ENCODE results near the gene QPRT.

QPRT gene

DNA sequence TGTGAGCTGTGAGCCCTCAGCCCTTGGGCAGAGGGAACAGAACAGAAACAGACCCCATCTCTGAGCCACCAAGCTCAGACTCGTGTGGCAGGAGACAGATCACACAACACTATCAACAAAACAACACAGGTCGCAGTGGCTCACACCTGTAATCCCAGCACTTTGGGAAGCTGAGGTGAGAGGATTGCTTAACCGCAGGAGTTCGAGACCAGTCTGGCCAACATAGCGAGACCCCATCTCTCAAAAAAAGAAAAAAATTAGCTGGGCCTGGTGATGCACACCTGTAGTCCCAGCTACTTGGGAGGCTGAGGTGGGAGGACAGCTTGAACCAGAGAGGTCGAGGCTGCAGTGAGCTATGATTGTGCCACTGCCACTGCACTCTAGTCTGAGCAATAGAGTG lies 5.5 kb upstream of the QPRT start:
- no peaks in the 10 kb centered on the region for H3K9me3 ChIP-seq (ENCODE audit: control insufficient read depth in 2 of 2, low read length in 2 of 2)
- peaks cover 8 to 10% of the 10 kb centered on the region in 2 donors for H3K4me1 ChIP-seq (ENCODE audit: control insufficient read depth in 2 of 2, insufficient read depth in 2 of 2, low read length in 2 of 2)
- no peaks in the 10 kb centered on the region for H3K36me3 ChIP-seq (ENCODE audit: control insufficient read depth in 2 of 2, insufficient read depth in 2 of 2, low read length in 2 of 2)
- no peaks in the 10 kb centered on the region for H3K27me3 ChIP-seq (ENCODE audit: control insufficient read depth in 2 of 2, insufficient read depth in 2 of 2, low read length in 2 of 2)
- no peak overlapping the region for H3K27ac ChIP-seq (ENCODE audit: low read depth in 2 of 2, low read length in 2 of 2)
- no peak overlapping the region for H3K4me3 ChIP-seq (ENCODE audit: low read length in 2 of 2)
- H3K9ac ChIP-seq (ENCODE audit: low read depth in 1 of 2, low read length in 2 of 2): no peak overlapping the region

- Histone ChIP-seq H3K27ac (ENCODE audit: low read depth in 2 of 2, low read length in 2 of 2) (peak overlapping the region in 1 of 2 donors; percentile 32), H3K36me3 (ENCODE audit: control insufficient read depth in 2 of 2, insufficient read depth in 2 of 2, low read length in 2 of 2) (no peaks in the 10 kb centered on the region)
Observed at GRCh38 chr16:29674188-29674587, 4.8 kb upstream of the QPRT start.

DNA sequence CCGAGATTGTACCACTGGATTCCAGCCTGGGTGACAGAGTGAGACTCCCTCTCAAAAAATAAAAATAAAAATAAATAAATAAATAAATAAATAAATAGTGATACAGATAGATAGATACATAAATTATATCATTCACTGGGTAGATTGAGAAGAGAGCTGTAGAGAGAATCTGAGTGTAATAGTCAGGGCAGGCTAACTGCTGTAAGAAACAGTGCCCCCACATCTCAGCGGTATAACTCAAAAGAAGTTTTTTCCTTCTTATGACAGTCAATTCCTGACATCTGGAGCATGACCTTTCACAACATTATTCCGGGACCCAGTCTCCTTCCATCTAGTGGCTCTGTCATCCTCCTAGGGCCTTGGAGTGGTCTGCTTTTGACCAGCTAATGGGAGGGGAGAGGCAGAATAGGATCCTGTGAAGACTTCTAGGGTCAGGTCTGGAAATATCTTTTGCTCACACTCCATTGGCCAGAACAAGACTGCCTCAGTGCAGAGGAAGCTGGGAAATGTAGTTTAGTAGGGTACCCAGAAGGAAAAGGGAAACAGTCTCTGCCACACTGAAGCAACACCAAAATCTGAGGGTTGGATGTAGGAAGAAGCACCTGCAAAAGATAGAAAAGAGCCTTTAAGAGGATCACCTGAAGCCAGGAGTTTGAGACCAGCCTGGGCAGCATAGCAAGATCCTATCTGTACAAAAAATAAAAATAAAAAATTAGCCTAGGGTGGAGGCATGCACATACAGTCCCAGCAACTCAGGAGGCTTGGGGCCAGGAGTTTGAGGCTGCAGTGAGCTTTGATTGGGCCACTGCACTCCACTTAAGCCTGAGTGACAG lies 3.0 kb upstream of the QPRT start:
- Histone ChIP-seq H3K4me3 (ENCODE audit: low read length in 2 of 2) (no peak overlapping the region), H3K27ac (ENCODE audit: low read depth in 2 of 2, low read length in 2 of 2) (no peak overlapping the region), H3K9ac (ENCODE audit: low read depth in 1 of 2, low read length in 2 of 2) (no peak overlapping the region), H3K9me3 (ENCODE audit: control insufficient read depth in 2 of 2, low read length in 2 of 2) (no peaks in the 10 kb centered on the region), H3K36me3 (ENCODE audit: control insufficient read depth in 2 of 2, insufficient read depth in 2 of 2, low read length in 2 of 2) (no peaks in the 10 kb centered on the region), H3K27me3 (ENCODE audit: control insufficient read depth in 2 of 2, insufficient read depth in 2 of 2, low read length in 2 of 2) (no peaks in the 10 kb centered on the region), H3K4me1 (ENCODE audit: control insufficient read depth in 2 of 2, insufficient read depth in 2 of 2, low read length in 2 of 2) (peaks cover 11 to 19% of the 10 kb centered on the region in 2 donors)

More at GRCh38 chr16:29674188-29674587, 4.8 kb upstream of the QPRT start:
- Histone ChIP-seq H3K4me3 (ENCODE audit: low read length in 2 of 2) (peak overlapping the region in 1 of 2 donors; percentile 13), H3K4me1 (ENCODE audit: control insufficient read depth in 2 of 2, insufficient read depth in 2 of 2, low read length in 2 of 2) (peaks cover 8 to 14% of the 10 kb centered on the region in 2 donors), H3K9ac (ENCODE audit: low read depth in 1 of 2, low read length in 2 of 2) (peak overlapping the region in 1 of 2 donors; percentile 33), H3K9me3 (ENCODE audit: control insufficient read depth in 2 of 2, low read length in 2 of 2) (no peaks in the 10 kb centered on the region), H3K27me3 (ENCODE audit: control insufficient read depth in 2 of 2, insufficient read depth in 2 of 2, low read length in 2 of 2) (no peaks in the 10 kb centered on the region)

- Histone ChIP-seq H3K36me3 (ENCODE audit: control insufficient read depth in 2 of 2, insufficient read depth in 2 of 2, low read length in 2 of 2) (no peaks in the 10 kb centered on the region), H3K4me3 (ENCODE audit: low read length in 2 of 2) (no peak overlapping the region), H3K27me3 (ENCODE audit: control insufficient read depth in 2 of 2, insufficient read depth in 2 of 2, low read length in 2 of 2) (no peaks in the 10 kb centered on the region), H3K9me3 (ENCODE audit: control insufficient read depth in 2 of 2, low read length in 2 of 2) (no peaks in the 10 kb centered on the region), H3K27ac (ENCODE audit: low read depth in 2 of 2, low read length in 2 of 2) (no peak overlapping the region), H3K4me1 (ENCODE audit: control insufficient read depth in 2 of 2, insufficient read depth in 2 of 2, low read length in 2 of 2) (peaks cover 11 to 19% of the 10 kb centered on the region in 2 donors), H3K9ac (ENCODE audit: low read depth in 1 of 2, low read length in 2 of 2) (no peak overlapping the region)
Observed at GRCh38 chr16:29676989-29677785, 1.8 kb upstream of the QPRT start.

GRCh38 chr16:29680180-29680598 lies 1.2 kb downstream of the QPRT start:
- Histone ChIP-seq H3K36me3 (ENCODE audit: control insufficient read depth in 2 of 2, insufficient read depth in 2 of 2, low read length in 2 of 2) (no peaks in the 10 kb centered on the region), H3K4me1 (ENCODE audit: control insufficient read depth in 2 of 2, insufficient read depth in 2 of 2, low read length in 2 of 2) (peaks cover 3 to 12% of the 10 kb centered on the region in 2 donors), H3K27ac (ENCODE audit: low read depth in 2 of 2, low read length in 2 of 2) (peak overlapping the region; percentile 82 to 86), H3K27me3 (ENCODE audit: control insufficient read depth in 2 of 2, insufficient read depth in 2 of 2, low read length in 2 of 2) (no peaks in the 10 kb centered on the region), H3K9ac (ENCODE audit: low read depth in 1 of 2, low read length in 2 of 2) (peak overlapping the region in 1 of 2 donors; percentile 69), H3K4me3 (ENCODE audit: low read length in 2 of 2) (peak overlapping the region; percentile 40 to 78), H3K9me3 (ENCODE audit: control insufficient read depth in 2 of 2, low read length in 2 of 2) (no peaks in the 10 kb centered on the region)

GRCh38 chr16:29683543-29684090 lies 4.6 kb downstream of the QPRT start:
- Histone ChIP-seq H3K9ac (ENCODE audit: low read depth in 1 of 2, low read length in 2 of 2) (no peak overlapping the region), H3K36me3 (ENCODE audit: control insufficient read depth in 2 of 2, insufficient read depth in 2 of 2, low read length in 2 of 2) (no peaks in the 10 kb centered on the region), H3K27ac (ENCODE audit: low read depth in 2 of 2, low read length in 2 of 2) (no peak overlapping the region), H3K9me3 (ENCODE audit: control insufficient read depth in 2 of 2, low read length in 2 of 2) (no peaks in the 10 kb centered on the region), H3K4me1 (ENCODE audit: control insufficient read depth in 2 of 2, insufficient read depth in 2 of 2, low read length in 2 of 2) (peaks cover 3 to 9% of the 10 kb centered on the region in 2 donors), H3K4me3 (ENCODE audit: low read length in 2 of 2) (no peak overlapping the region), H3K27me3 (ENCODE audit: control insufficient read depth in 2 of 2, insufficient read depth in 2 of 2, low read length in 2 of 2) (no peaks in the 10 kb centered on the region)

DNA sequence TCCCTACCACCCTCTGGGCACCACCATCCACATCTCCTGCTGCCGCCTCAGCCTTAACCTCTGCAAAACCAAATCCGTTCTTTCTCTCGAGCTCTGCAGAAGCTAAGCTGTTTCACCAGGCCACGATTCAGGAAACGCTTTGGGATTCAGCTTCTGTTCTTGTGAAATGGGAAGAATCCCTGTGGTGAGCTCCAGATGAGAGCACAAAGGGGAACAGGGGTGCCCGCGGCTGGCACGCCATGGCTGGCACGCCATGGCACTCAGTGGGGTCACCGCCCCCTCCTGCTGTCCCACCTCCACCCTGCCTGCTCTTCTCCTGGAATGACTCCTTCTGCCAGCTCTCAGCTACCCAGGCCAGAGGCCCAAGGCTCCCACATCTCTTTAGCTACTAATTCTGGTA lies 5.7 kb downstream of the QPRT start:
- no peak overlapping the region for H3K4me3 ChIP-seq (ENCODE audit: low read length in 2 of 2)
- no peaks in the 10 kb centered on the region for H3K27me3 ChIP-seq (ENCODE audit: control insufficient read depth in 2 of 2, insufficient read depth in 2 of 2, low read length in 2 of 2)
- H3K4me1 ChIP-seq (ENCODE audit: control insufficient read depth in 2 of 2, insufficient read depth in 2 of 2, low read length in 2 of 2): peaks cover 0 to 3% of the 10 kb centered on the region in 2 donors
- H3K27ac ChIP-seq (ENCODE audit: low read depth in 2 of 2, low read length in 2 of 2): no peak overlapping the region
- no peaks in the 10 kb centered on the region for H3K9me3 ChIP-seq (ENCODE audit: control insufficient read depth in 2 of 2, low read length in 2 of 2)
- no peak overlapping the region for H3K9ac ChIP-seq (ENCODE audit: low read depth in 1 of 2, low read length in 2 of 2)
- H3K36me3 ChIP-seq (ENCODE audit: control insufficient read depth in 2 of 2, insufficient read depth in 2 of 2, low read length in 2 of 2): no peaks in the 10 kb centered on the region

- Histone ChIP-seq H3K27ac (ENCODE audit: low read depth in 2 of 2, low read length in 2 of 2) (no peak overlapping the region), H3K9ac (ENCODE audit: low read depth in 1 of 2, low read length in 2 of 2) (no peak overlapping the region), H3K4me1 (ENCODE audit: control insufficient read depth in 2 of 2, insufficient read depth in 2 of 2, low read length in 2 of 2) (no peaks in the 10 kb centered on the region), H3K36me3 (ENCODE audit: control insufficient read depth in 2 of 2, insufficient read depth in 2 of 2, low read length in 2 of 2) (no peaks in the 10 kb centered on the region), H3K27me3 (ENCODE audit: control insufficient read depth in 2 of 2, insufficient read depth in 2 of 2, low read length in 2 of 2) (no peaks in the 10 kb centered on the region), H3K9me3 (ENCODE audit: control insufficient read depth in 2 of 2, low read length in 2 of 2) (no peaks in the 10 kb centered on the region), H3K4me3 (ENCODE audit: low read length in 2 of 2) (no peak overlapping the region)
Observed at GRCh38 chr16:29686740-29687332, 7.9 kb downstream of the QPRT start.

GRCh38 chr16:29687755-29688154 lies 8.8 kb downstream of the QPRT start:
- Histone ChIP-seq H3K4me1 (ENCODE audit: control insufficient read depth in 2 of 2, insufficient read depth in 2 of 2, low read length in 2 of 2) (no peaks in the 10 kb centered on the region), H3K36me3 (ENCODE audit: control insufficient read depth in 2 of 2, insufficient read depth in 2 of 2, low read length in 2 of 2) (no peaks in the 10 kb centered on the region), H3K27me3 (ENCODE audit: control insufficient read depth in 2 of 2, insufficient read depth in 2 of 2, low read length in 2 of 2) (no peaks in the 10 kb centered on the region), H3K9ac (ENCODE audit: low read depth in 1 of 2, low read length in 2 of 2) (no peak overlapping the region), H3K4me3 (ENCODE audit: low read length in 2 of 2) (no peak overlapping the region), H3K9me3 (ENCODE audit: control insufficient read depth in 2 of 2, low read length in 2 of 2) (no peaks in the 10 kb centered on the region), H3K27ac (ENCODE audit: low read depth in 2 of 2, low read length in 2 of 2) (no peak overlapping the region)
